NCI-H1092 treated with DMSO at 0.1 percent for 48 hours (cell line): Measurements from ENCODE around the gene GMCL2.
A peak's percentile ranks its signal among the peaks of the same experiment; 100 is the strongest.
"Not testable (repeated sequence)": the region's sequence is repeated elsewhere in the genome, so short reads cannot be mapped to it uniquely, and the experiment has no call there.

Source experiments
- DNase-seq: peaks from one replicate; lab custom pipeline; 2025; lab: John Stamatoyannopoulos, UW

GMCL2 gene

GRCh38 chr5:178205749-178206047 is 18.5 kb upstream of the GMCL2 start:
- no peak for DNase-seq

GRCh38 chr5:178204935-178205748 is 18.0 kb upstream of the GMCL2 start:
- no peak for DNase-seq

GRCh38 chr5:178204182-178204934 is 17.2 kb upstream of the GMCL2 start, which contains the start of gene HNRNPAB:
Gene HNRNPAB (plus strand): TSS chr5:178204533. CDS start chr5:178204838, 305 bp downstream.
- DNase-seq, result peak; percentile 87

GRCh38 chr5:178203670-178204181 is 16.6 kb upstream of the GMCL2 start:
- peak; percentile 18 for DNase-seq

DNA sequence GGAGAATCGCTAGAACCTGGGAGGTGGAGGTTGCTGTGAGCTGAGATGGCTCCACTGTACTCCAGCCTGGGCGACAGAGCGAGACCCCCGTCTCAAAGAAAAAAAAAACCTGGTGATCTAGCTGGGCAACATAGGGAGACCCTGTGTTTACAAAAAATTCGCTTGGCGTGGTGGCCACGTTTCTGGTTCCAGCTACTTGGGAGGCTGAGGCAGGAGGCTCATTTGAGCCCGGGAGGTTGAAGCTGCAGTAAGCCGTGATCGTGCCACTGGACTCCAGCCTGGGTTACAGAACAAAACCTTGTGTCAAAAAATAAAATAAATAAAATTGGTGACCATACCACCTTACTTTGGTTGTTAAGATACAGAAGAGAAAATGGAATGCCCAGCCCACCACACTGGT is 15.4 kb upstream of the GMCL2 start:
- no peak for DNase-seq

GRCh38 chr5:178201927-178202235 is 14.7 kb upstream of the GMCL2 start:
- DNase-seq, result no peak

GRCh38 chr5:178201221-178201926 is 14.2 kb upstream of the GMCL2 start:
- no peak for DNase-seq

DNA sequence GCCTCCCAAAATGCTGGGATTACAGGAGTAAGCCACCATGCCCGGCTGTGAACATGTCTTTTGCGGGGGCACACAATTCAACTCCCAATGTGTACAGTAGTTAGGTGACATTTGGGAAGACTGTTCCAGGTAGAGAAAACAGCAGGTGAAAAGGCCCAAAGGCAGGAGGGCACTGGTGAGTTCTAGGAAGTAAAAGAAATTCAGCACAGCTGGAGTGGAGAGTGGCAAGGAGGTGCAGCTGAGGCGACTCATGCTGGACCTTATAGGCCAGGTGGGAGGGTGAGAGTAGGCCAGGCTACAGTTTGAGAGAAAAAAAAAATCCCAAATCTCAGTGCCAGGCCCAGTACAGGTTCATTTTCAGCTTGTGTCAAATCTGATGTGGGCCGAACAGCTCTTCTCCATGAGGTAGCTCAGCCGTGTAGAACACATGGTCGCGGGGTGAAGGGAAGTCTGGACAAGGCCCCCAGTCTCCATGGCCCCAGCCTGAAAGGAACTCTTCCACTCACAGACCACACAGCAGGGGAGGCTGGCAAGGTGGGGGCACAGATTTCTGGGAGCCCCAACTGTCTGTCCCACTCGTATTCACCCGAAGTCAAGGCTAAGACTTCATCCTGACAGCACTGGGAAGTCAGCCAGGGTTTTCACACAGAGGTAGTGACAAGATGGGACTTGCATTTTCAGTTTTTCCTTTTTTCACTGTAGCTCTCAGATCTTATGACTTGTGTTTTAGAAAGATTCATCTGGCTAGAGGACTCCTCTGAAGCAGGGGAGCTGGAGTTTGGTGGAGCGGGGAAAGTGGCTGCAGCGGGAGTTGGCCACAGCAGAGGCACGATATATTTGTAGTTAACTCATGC is 12.6 kb upstream of the GMCL2 start:
- DNase-seq, result no peak

- DNase-seq, result no peak
Observed at GRCh38 chr5:178198706-178199105, 11.5 kb upstream of the GMCL2 start.

DNA sequence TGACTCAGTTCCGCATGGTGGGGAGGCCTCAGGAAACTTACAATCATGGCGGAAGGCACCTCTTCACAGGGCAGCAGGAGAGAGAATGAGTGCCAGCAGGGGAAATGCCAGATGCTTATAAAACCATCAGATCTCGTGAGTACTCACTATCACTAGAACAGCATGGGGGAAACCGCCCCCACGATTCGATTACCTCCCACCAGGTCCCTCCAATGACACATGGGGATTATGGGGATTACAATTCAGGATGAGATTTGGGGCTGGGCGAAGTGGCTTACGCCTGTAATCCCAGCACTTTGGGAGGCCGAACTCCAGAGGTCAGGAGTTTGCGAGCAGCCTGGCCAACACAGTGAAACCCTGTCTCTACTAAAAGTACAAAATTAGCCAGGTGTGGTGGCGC is 11.0 kb upstream of the GMCL2 start:
- DNase-seq, result not testable (repeated sequence)

GRCh38 chr5:178196986-178197385 is 9.8 kb upstream of the GMCL2 start:
- DNase-seq, result no peak

DNA sequence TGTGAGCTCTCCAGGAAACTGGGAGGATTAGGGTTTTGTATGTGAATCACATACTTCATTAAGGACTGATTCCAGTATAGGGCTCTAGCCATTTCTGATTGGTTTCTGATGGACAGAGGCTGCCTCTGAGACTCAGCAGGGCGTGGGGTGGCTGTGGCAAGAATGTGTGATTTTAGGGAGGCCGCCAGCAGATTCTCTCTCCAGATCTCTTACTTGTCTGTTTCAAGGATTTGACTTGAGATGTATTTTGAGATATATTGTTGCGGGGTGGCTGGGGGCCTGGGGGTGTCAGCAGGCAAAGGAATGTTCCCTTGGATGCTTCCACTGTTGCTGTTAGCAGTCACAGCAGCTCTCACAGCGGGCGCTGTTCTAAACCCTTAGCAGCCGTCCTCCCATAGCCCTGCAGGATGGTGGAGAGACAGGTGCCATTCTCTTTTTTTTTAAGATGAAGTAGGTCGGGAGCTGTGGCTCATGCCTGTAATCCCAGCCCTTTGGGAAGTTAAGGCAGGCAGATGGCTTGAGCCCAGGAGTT is 9.2 kb upstream of the GMCL2 start:
- no peak for DNase-seq

DNA sequence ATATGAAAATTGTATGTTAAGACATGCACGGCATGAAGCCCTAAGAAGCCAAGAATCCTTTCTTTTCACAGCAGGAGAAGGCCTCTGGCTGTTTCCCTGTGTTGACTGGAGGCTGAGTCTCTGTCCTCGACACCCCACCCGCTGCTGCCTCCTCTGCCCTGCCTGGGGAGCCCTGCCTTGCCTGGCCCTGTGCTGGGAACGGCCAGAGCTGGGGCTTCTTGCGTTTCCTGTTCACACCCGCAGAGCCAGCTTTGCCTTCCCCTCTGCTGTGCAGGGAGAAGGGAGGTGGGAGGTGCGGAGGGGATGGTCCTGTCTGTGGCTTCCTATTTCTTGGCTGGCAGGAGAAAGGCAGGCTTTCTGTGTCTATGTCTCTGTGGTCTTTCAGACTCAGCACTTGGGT is 6.9 kb upstream of the GMCL2 start:
- DNase-seq, result no peak

DNA sequence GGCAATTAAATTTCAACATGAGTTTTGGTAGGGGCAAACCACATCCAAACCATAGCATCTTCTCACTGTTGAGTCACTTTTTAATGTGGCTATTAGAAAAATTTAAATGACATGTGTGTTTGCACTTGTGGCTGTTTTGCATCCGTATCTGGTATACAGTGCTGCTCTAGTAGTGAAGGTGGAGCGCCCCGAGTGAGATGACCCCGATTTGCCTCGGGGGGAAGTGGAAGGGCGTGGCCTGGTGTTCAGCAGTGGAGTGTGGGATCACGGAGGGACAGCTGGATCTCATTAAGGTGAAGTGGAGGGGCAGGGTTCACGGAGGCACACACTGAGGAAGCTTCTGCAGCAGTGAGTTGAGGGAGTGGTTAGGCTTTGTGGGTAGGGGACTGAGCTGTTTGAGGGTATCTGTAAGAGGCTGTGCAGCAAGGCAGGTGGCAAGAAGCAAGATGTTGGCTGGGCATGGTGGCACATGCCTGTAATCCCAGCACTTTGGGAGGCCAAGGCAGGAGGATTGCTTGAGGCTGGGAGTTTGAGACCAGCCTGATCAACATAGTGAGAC is 6.2 kb upstream of the GMCL2 start:
- no peak for DNase-seq

GRCh38 chr5:178192787-178193186 is 5.6 kb upstream of the GMCL2 start:
- no peak for DNase-seq

- no peak for DNase-seq
Observed at GRCh38 chr5:178192244-178192643, 5.1 kb upstream of the GMCL2 start.

- DNase-seq, result no peak
Observed at GRCh38 chr5:178191661-178192060, 4.5 kb upstream of the GMCL2 start.

DNA sequence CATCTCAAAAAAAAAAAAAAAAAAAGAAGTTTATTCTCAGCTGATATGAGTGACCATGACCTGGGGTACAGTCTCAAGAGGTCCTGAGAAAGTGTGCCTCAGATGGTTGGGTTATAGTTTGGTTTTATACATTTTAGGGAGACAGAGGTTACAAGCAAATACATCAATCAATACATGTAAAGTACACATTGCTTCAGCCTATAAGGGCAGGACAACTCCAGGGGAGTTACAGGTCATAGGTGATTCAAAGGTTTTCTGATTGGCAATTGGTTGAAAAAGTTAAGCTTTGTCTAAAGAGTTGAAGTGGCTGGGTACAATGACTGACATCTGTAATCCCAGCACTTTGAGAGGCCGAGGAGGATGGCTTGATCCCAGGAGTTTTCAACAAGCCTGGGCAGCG is 2.3 kb upstream of the GMCL2 start:
- no peak for DNase-seq

DNA sequence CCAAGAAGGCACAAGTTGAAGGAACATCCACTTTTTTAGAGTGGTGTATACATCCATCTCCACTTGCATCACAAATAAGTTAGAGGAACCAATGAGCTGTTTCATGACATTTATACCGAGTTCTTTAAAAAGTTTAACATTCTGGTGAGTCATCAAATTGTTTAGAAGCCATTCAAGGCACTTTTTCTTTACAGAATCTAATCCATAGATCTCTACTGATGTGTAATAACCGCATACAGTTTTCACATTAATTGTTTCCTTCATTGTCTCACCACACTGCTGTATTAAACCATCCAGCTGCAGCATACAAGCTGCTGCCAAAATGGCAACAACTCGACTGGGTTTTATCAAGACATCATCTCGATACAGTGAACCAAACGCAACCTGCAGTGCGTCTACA is 744 bp downstream of the GMCL2 start:
- no peak for DNase-seq

DNA sequence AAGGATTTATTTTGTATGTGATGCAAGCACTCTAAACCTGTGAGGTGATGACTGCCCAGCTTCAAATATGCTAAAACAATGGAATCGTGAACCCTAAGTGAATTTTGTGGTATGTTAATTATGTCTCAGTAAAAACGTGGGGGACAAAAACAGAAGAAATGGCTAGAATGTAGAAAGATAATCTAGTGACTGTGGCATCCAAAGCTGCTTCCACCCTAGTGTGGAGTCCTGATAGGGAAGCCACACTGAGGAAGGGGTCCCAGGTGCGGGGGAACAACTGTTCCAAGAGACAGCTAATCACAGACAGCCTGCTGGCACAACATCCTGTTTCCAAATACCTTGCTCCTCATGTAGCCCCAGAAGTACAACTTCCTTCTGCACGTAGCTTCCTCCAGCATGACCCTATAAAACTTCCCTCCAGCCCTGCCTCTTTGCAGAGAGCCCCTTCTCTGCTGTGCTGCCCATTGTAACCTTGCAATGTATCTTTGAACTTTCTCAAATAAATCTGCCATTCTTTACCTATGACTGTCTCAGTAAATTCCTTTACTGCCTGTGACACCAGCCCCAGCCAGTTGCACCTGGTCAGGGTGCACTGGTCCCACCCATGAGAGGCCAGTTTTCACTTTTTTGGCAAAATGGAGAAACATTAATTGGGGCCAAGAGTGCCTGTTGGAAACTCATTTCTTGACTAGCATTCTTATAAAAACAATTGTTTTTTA is 4.9 kb downstream of the GMCL2 start:
- no peak for DNase-seq
